Stimulated activated naive B cell treated with anti-CD40 and anti-IgM and Interleukin-4, amounts not matched to agents 10 μg/mL and 1 μg/mL and 100 μg/mL, for 72 hours (primary cell): ENCODE measurements around the gene SLC47A2.
"Not testable (repeated sequence)": the region's sequence is repeated elsewhere in the genome, so short reads cannot be mapped to it uniquely, and the experiment has no call there.

Source experiments
- ATAC-seq, 2 donors: fragments of 150-1000 bp; cut with Tn5 transposase; replicated peaks; 2 replicates each; pipeline ENCODE4 v1.10.0; 2021; ENCODE audit warnings: moderate library complexity in 1 of 2
- DNase-seq: peaks from one replicate; pipeline ENCODE4 v3.0.0; 2021
- H3K27ac Mint-ChIP-seq: one replicate; pipeline ENCODE4 v1.8.0; 2022; ENCODE audit warnings: mild to moderate bottlenecking, mixed read lengths
- H3K27me3 Mint-ChIP-seq, 2 donors: one replicate each; pipeline ENCODE4 v1.8.0; 2022; ENCODE audit warnings: mixed read lengths in 2 of 2
- H3K36me3 Mint-ChIP-seq, 2 donors: one replicate each; pipeline ENCODE4 v1.8.0; 2022; ENCODE audit warnings: mixed read lengths in 2 of 2, mild to moderate bottlenecking in 1 of 2
- H3K4me1 Mint-ChIP-seq, 2 donors: one replicate each; pipeline ENCODE4 v1.8.0; 2022; ENCODE audit warnings: mixed read lengths in 2 of 2, mild to moderate bottlenecking in 1 of 2
- H3K4me3 Mint-ChIP-seq, 2 donors: one replicate each; pipeline ENCODE4 v1.8.0; 2022; ENCODE audit warnings: mild to moderate bottlenecking in 2 of 2, mixed read lengths in 2 of 2, moderate library complexity in 1 of 2
- H3K9me3 Mint-ChIP-seq, 2 donors: one replicate each; pipeline ENCODE4 v1.8.0; 2022; ENCODE audit warnings: mixed read lengths in 2 of 2, mild to moderate bottlenecking in 1 of 2

SLC47A2 gene

GRCh38 chr17:19686400-19687090 is 29.8 kb downstream of the SLC47A2 start:
- DNase-seq, result no peak
- no peak for ATAC-seq
- peaks cover 0 to 12% of the 10 kb centered on the region in 2 donors for H3K27me3 Mint-ChIP-seq
- no peaks in the 10 kb centered on the region for H3K4me1 Mint-ChIP-seq
- no peak overlapping the region for H3K27ac Mint-ChIP-seq
- H3K36me3 Mint-ChIP-seq, result peaks cover 0 to 4% of the 10 kb centered on the region in 2 donors
- no peaks in the 10 kb centered on the region for H3K9me3 Mint-ChIP-seq
- H3K4me3 Mint-ChIP-seq, result no peak overlapping the region

DNA sequence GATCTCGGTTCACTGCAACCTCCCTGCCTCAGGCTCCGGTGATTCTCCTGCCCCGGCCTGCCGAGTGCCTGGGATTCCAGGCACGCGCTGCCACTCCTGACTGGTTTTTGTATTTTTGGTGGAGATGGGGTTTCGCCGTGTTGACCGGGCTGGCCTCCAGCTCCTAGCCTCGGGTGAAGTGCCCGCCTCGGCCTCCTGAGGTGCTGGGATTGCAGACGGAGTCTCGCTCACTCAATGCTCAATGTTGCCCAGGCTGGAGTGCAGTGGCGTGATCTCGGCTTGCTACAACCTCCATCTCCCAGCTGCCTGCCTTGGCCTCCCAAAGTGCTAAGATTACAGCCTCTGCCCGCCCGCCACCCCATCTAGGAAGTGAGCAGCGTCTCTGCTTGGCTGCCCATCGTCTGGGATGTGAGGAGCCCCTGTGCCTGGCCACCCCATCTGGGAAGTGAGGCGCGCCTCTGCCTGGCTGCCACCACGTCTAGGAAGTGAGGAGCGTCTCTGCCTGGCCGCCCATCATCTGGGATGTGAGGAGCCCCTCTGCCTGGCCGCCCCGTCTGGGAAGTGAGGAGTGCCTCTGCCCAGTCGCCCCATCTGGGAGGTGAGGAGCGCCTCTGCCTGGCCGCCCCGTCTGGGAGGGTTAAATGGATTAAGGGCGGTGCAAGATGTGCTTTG is 31.3 kb downstream of the SLC47A2 start:
- H3K9me3 Mint-ChIP-seq, H3K4me3 Mint-ChIP-seq, DNase-seq, H3K4me1 Mint-ChIP-seq, ATAC-seq, H3K36me3 Mint-ChIP-seq: not testable (repeated sequence)
- Mint-ChIP-seq H3K27me3 (peaks cover 0 to 12% of the 10 kb centered on the region in 2 donors), H3K27ac (peak overlapping the region; percentile 10)

- DNase-seq (no peak), ATAC-seq (no peak)
- peaks cover 0 to 12% of the 10 kb centered on the region in 2 donors for H3K27me3 Mint-ChIP-seq
- H3K27ac Mint-ChIP-seq, result no peak overlapping the region
- H3K9me3 Mint-ChIP-seq, result no peaks in the 10 kb centered on the region
- peaks cover 5 to 6% of the 10 kb centered on the region in 2 donors for H3K4me1 Mint-ChIP-seq
- no peak overlapping the region for H3K4me3 Mint-ChIP-seq
- peaks cover 1 to 7% of the 10 kb centered on the region in 2 donors for H3K36me3 Mint-ChIP-seq
Observed at GRCh38 chr17:19683117-19683516, 33.3 kb downstream of the SLC47A2 start.

GRCh38 chr17:19678581-19679453 is 37.6 kb downstream of the SLC47A2 start:
- peaks cover 7 to 14% of the 10 kb centered on the region in 2 donors for H3K36me3 Mint-ChIP-seq
- no peak overlapping the region for H3K27ac Mint-ChIP-seq

DNA sequence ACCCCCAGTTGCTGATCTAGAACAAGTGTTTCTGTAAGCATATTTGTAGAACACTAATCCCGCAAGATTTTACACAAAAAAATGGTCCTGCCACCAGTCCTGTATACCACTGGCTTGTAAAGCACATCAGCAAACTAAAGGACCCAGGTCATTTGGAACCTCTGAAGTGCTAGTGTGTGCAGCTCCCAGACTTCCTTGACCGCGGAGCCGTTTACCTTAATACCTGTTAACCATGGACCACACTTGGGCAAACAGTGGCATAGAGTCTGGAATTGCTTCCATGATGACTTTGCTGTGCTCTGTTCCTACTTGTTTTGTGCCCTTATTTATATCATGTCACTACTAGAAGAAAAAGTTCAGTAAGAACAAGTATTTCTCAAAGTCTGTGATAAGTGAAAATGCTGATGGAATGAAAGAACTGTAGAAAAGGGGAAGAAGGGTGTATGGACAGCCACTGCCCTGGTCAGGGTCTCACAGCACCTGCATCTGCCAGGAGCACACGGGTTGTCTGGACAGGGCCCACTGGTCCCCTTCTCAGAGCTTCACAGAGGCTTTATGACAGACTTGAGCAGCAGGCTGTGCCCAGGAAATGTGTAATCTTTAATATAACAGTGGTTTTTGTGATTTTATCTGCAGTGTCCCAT is 38.5 kb downstream of the SLC47A2 start:
- no peak for DNase-seq
- no peak overlapping the region for H3K27ac Mint-ChIP-seq
- peaks cover 5 to 6% of the 10 kb centered on the region in 2 donors for H3K4me1 Mint-ChIP-seq
- ATAC-seq, result no peak
- peaks cover 0 to 6% of the 10 kb centered on the region in 2 donors for H3K27me3 Mint-ChIP-seq
- H3K9me3 Mint-ChIP-seq, result no peaks in the 10 kb centered on the region
- H3K4me3 Mint-ChIP-seq, result no peak overlapping the region
- H3K36me3 Mint-ChIP-seq, result peaks cover 7 to 14% of the 10 kb centered on the region in 2 donors

More at GRCh38 chr17:19678581-19679453, 37.6 kb downstream of the SLC47A2 start:
- Mint-ChIP-seq H3K4me1 (peaks cover 5 to 6% of the 10 kb centered on the region in 2 donors), H3K4me3 (no peak overlapping the region), H3K9me3 (no peaks in the 10 kb centered on the region), H3K27me3 (peaks cover 0 to 12% of the 10 kb centered on the region in 2 donors)
- ATAC-seq (no peak), DNase-seq (no peak)

DNA sequence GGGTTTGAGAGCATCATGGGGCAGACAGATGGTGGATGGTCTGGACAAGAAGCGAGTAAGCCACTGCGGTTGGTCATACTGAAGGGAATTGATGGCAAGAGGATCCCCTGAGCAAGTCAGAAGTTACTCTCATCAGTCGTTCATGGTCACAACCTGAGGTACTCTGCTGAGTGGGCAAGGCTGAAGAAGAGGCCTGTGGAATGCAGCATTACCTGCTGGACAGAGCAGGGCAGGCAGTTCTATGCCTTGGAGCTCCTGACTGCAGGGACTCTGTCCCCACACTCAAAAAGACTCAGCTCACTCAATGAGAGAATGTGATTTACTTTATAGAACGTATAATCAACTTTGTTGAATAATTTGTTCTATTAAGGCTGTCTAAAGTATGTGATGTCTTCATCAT is 39.5 kb downstream of the SLC47A2 start:
- Mint-ChIP-seq H3K27me3 (no peaks in the 10 kb centered on the region), H3K36me3 (peaks cover 15 to 22% of the 10 kb centered on the region in 2 donors), H3K27ac (no peak overlapping the region), H3K4me1 (peaks cover 5 to 11% of the 10 kb centered on the region in 2 donors), H3K4me3 (no peak overlapping the region), H3K9me3 (no peaks in the 10 kb centered on the region)
- DNase-seq, result no peak
- ATAC-seq, result no peak

- H3K27ac Mint-ChIP-seq, result no peak overlapping the region
- DNase-seq, result no peak
- H3K36me3 Mint-ChIP-seq, result peaks cover 22 to 27% of the 10 kb centered on the region in 2 donors
- H3K9me3 Mint-ChIP-seq, result no peaks in the 10 kb centered on the region
- no peaks in the 10 kb centered on the region for H3K27me3 Mint-ChIP-seq
- H3K4me1 Mint-ChIP-seq, result peaks cover 7 to 22% of the 10 kb centered on the region in 2 donors
- H3K4me3 Mint-ChIP-seq, result no peak overlapping the region
- no peak for ATAC-seq
Observed at GRCh38 chr17:19673623-19674022, 42.8 kb downstream of the SLC47A2 start.

DNA sequence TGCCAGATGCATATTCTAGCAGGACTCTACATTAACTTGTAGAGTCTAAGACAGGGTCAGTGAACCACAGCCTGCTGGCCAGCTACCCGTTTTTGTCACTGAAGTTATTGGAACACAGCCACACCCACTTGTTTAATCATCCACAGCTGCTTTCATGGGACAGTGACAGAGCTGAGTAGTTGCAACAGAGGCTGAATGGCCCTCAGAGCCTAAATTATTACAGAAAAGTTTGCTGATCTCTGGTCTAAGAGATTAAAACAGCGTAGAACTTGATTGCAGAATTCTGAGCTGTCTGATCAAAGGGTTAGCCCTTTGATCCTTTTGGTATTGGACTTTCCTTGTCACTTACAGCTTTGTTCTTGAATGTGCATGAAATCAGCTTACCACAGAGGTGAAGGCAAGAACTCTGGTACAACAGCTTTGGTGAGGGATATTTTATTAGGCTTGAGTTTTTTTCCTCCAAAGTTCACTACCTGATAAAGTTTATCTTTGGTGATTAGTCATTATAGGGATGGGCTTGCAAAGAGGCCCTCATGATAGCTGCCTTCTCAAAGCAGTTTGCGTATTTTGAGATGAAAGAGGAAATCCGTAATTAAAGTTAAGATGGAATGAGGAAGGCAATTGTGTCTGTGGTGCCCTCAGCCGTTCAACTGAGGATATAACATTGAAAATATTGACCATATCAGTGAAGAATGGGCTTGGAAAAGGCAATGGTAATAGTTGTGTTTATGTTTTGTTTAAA is 44.2 kb downstream of the SLC47A2 start:
- peaks cover 22 to 27% of the 10 kb centered on the region in 2 donors for H3K36me3 Mint-ChIP-seq
- no peaks in the 10 kb centered on the region for H3K27me3 Mint-ChIP-seq
- H3K27ac Mint-ChIP-seq, result no peak overlapping the region
- H3K9me3 Mint-ChIP-seq, result no peaks in the 10 kb centered on the region
- peaks cover 7 to 22% of the 10 kb centered on the region in 2 donors for H3K4me1 Mint-ChIP-seq
- ATAC-seq (no peak), DNase-seq (no peak)
- H3K4me3 Mint-ChIP-seq, result no peak overlapping the region

DNA sequence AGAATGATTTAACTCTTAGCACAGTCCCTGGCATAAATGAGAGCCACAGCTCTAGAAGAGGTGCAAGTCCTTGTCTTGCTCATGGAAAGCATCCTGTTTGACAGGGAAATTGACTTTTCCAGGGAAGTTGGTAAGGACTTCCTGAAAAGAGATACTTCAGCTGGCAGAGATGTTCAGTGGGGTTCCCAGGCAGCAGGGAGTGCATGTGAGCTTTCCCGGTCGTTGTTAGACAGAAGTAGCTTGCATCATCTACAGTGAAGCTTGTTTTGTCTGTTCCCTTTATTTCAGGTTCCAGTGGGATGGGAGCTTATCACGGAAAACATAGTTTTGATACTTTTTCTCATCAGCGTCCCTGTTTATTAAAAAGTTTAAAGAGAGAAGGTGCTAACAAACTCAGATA is 45.0 kb downstream of the SLC47A2 start:
- peaks cover 7 to 22% of the 10 kb centered on the region in 2 donors for H3K4me1 Mint-ChIP-seq
- H3K4me3 Mint-ChIP-seq, result no peak overlapping the region
- ATAC-seq, result no peak
- no peak overlapping the region for H3K27ac Mint-ChIP-seq
- H3K27me3 Mint-ChIP-seq, result no peaks in the 10 kb centered on the region
- H3K36me3 Mint-ChIP-seq, result peaks cover 22 to 23% of the 10 kb centered on the region in 2 donors
- H3K9me3 Mint-ChIP-seq, result no peaks in the 10 kb centered on the region
- DNase-seq, result no peak

DNA sequence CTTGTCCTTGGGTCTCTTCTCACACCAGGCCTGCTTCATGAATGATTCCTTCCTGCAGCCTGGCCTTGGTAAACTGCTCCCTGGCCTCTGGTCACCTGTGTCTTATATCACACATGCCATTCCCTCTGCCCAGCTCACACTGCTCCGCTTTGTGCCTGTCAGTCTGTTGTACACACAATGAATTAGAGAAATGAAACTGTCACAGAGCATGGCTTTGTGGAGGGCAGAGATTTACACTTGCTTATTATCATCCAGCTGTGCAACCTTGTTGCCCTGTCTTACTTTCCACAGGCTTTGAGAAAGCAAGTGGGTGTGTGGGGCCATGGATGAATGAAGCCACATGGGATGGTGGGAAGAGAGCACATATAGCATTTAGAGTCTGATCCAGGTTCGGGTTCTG is 45.5 kb downstream of the SLC47A2 start:
- no peak overlapping the region for H3K27ac Mint-ChIP-seq
- H3K4me3 Mint-ChIP-seq, result no peak overlapping the region
- H3K36me3 Mint-ChIP-seq, result peaks cover 21 to 24% of the 10 kb centered on the region in 2 donors
- DNase-seq, result no peak
- no peaks in the 10 kb centered on the region for H3K9me3 Mint-ChIP-seq
- H3K27me3 Mint-ChIP-seq, result no peaks in the 10 kb centered on the region
- peaks cover 7 to 22% of the 10 kb centered on the region in 2 donors for H3K4me1 Mint-ChIP-seq
- peak; percentile 90 to 92 for ATAC-seq

DNA sequence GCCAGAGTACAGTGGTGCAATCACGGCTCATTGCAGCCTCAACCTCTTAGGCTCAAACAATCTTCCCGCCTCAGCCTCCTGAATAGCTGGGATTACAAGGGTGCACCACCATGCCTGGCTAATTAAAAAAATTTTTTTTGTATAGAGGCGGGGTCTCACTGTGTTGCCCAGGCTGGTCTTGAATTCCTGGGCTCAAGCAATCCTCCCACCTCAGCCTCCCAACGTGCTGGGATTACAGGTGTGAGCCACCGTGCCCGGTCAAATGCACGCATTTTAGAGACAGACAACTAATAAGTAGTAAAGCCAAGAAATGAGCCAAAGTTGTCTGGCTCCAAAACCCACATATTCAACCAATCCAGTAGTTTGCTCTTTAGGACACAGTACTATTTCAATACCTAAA is 46.7 kb downstream of the SLC47A2 start:
- Mint-ChIP-seq H3K4me1 (peaks cover 7 to 22% of the 10 kb centered on the region in 2 donors), H3K36me3 (peaks cover 25 to 29% of the 10 kb centered on the region in 2 donors)
- H3K9me3 Mint-ChIP-seq, H3K27me3 Mint-ChIP-seq, ATAC-seq, H3K4me3 Mint-ChIP-seq, H3K27ac Mint-ChIP-seq, DNase-seq: not testable (repeated sequence)

- ATAC-seq, result no peak
- DNase-seq, result no peak
- Mint-ChIP-seq H3K27me3 (no peaks in the 10 kb centered on the region), H3K36me3 (peaks cover 16 to 30% of the 10 kb centered on the region in 2 donors), H3K4me1 (no peaks in the 10 kb centered on the region), H3K9me3 (no peaks in the 10 kb centered on the region), H3K27ac (no peak overlapping the region), H3K4me3 (no peak overlapping the region)
Observed at GRCh38 chr17:19664821-19665181, 51.6 kb downstream of the SLC47A2 start.

DNA sequence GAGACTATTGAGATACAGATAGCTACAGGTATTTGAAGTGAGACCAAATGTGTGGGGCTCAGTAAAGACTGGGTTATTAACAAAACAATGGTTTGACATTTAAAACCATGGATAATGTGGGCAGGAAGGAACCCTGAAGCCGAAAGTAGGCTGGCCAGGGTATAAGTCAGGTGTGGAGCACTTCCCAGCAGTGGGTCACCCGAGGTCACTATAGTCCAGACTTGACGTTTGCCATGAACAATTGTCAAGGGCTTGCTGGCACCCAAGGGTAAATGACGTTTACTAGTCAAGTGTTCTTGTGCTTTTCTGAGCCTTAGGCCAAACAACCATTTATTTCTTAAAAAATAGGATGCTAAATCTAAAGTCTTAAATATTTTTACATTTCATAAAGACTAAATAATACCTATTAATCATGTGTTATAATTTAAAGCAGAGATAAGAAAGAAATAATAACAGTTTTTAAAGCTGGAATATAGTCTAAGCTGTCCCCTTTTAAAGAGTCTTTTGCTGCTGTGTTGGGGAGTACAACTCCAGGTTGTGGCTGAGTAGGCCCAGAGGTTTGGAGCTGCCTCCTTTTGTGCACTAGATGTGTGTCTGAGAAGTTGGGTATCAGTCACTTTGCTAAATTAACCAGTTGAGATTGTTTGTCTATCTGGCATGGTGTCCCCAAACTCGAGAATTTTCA is 52.1 kb downstream of the SLC47A2 start:
- H3K4me3 Mint-ChIP-seq, result no peak overlapping the region

More for the DNA sequence above, 52.1 kb downstream of the SLC47A2 start:
- no peaks in the 10 kb centered on the region for H3K9me3 Mint-ChIP-seq
- H3K27me3 Mint-ChIP-seq, result no peaks in the 10 kb centered on the region
- H3K4me1 Mint-ChIP-seq, result no peaks in the 10 kb centered on the region
- H3K27ac Mint-ChIP-seq, result no peak overlapping the region
- ATAC-seq (no peak), DNase-seq (no peak)
- peaks cover 16 to 30% of the 10 kb centered on the region in 2 donors for H3K36me3 Mint-ChIP-seq
